Measurements from ENCODE around the gene CBLL2.

CBLL2 gene

GRCh38 chrX:22310779-22311178 is 38.1 kb downstream of the CBLL2 start:
- no peak overlapping the region for H3K4me3 ChIP-seq (ENCODE audit: control insufficient read depth, low read depth, low read length)
- no peak for TF ChIP-seq CTCF (conservative IDR thresholded peaks at IDR 0.05; ENCODE audit: control insufficient read depth, insufficient read depth, low read depth, low read length)
- peak; percentile 84 for DNase-seq (ENCODE audit: low read depth)

GRCh38 chrX:22313766-22314165 is 41.1 kb downstream of the CBLL2 start:
- DNase-seq (ENCODE audit: low read depth), result no peak
- TF ChIP-seq CTCF (conservative IDR thresholded peaks at IDR 0.05; ENCODE audit: control insufficient read depth, insufficient read depth, low read depth, low read length), result no peak
- H3K4me3 ChIP-seq (ENCODE audit: control insufficient read depth, low read depth, low read length), result no peak overlapping the region

- no peak for TF ChIP-seq CTCF (conservative IDR thresholded peaks at IDR 0.05; ENCODE audit: control insufficient read depth, insufficient read depth, low read depth, low read length)
- DNase-seq (ENCODE audit: low read depth), result peak; percentile 10
- no peak overlapping the region for H3K4me3 ChIP-seq (ENCODE audit: control insufficient read depth, low read depth, low read length)
These were observed 41.5 kb downstream of the CBLL2 start for GRCh38 chrX:22314211-22314610.

GRCh38 chrX:22314692-22315091 is 42.0 kb downstream of the CBLL2 start:
- H3K4me3 ChIP-seq (ENCODE audit: control insufficient read depth, low read depth, low read length), result no peak overlapping the region
- no peak for TF ChIP-seq CTCF (conservative IDR thresholded peaks at IDR 0.05; ENCODE audit: control insufficient read depth, insufficient read depth, low read depth, low read length)
- peak; percentile 16 for DNase-seq (ENCODE audit: low read depth)

- H3K4me3 ChIP-seq (ENCODE audit: control insufficient read depth, low read depth, low read length), result no peak overlapping the region
- no peak for DNase-seq (ENCODE audit: low read depth)
These were observed 42.4 kb downstream of the CBLL2 start for GRCh38 chrX:22315151-22315550.

GRCh38 chrX:22320236-22320873 is 47.6 kb downstream of the CBLL2 start:
- H3K4me3 ChIP-seq (ENCODE audit: control insufficient read depth, low read depth, low read length), result no peak overlapping the region
- no peak for DNase-seq (ENCODE audit: low read depth)
- TF ChIP-seq CTCF (conservative IDR thresholded peaks at IDR 0.05; ENCODE audit: control insufficient read depth, insufficient read depth, low read depth, low read length), result no peak

More at GRCh38 chrX:22315151-22315550, 42.4 kb downstream of the CBLL2 start:
- TF ChIP-seq CTCF (conservative IDR thresholded peaks at IDR 0.05; ENCODE audit: control insufficient read depth, insufficient read depth, low read depth, low read length), result no peak

GRCh38 chrX:22323541-22323940 is 50.8 kb downstream of the CBLL2 start:
- no peak for TF ChIP-seq CTCF (conservative IDR thresholded peaks at IDR 0.05; ENCODE audit: control insufficient read depth, insufficient read depth, low read depth, low read length)
- H3K4me3 ChIP-seq (ENCODE audit: control insufficient read depth, low read depth, low read length), result no peak overlapping the region
- peak; percentile 82 for DNase-seq (ENCODE audit: low read depth)
